ENCODE results near the gene ADRM1. TPM values are rescaled to one million over a fixed set of nuclear protein-coding genes. Genes with fewer than 3 reads are reported as not detected.

ADRM1 gene
- 113 TPM for polyA plus RNA-seq (2013, experiment 1 of 2)
- 91.3 TPM for polyA plus RNA-seq (2013, experiment 2 of 2)

DNA sequence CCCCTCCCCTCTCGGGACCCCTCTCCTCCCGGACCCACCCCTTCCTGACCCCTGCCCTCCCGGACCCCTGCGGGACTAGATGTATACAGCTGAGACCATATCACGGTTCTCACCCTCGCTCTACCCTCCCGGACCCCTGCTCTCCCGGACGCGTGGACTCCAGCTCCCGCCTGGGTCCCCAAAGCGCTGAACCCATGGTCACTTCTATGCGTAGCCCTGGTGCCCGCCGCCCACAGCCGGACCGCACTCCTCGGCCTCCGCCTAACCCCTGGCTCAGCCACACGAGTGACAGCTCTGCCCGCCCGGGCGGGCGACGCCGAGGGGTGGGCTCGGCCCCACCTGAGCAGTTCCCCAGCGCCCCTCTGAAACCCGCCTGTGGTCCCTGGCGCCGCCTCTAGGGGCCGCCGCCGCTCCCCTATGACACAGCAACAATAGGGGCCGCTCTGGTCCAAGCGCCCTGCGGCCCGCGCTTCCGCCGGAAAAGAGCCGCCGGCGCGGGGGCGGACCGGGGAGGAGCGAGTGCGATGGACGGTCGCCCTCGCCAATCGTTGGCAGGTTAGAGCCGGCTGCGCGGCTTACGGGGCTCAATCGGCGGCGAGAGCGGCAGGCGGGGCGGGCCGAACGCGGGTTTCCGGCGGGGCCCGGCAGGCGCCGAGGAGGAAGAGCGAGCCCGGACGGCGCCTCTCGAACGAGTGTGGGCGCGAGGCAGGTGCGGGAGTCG, at the start of gene ADRM1:
Gene ADRM1 (plus strand): TSS at position 657 of the 721 bp plus-strand sequence. CDS start 572 bp downstream, outside the sequence.
- H3K27ac ChIP-seq (ENCODE audit: low read depth, low read length, severe bottlenecking) = peak within 1 kb of the TSS; percentile 98
- H3K4me1 ChIP-seq (ENCODE audit: control insufficient read depth, insufficient read depth, low read length, poor library complexity, severe bottlenecking) = peaks cover 20% of the 10 kb centered on the region
- H3K36me3 ChIP-seq (ENCODE audit: control insufficient read depth, insufficient read depth, low read length) = peaks cover 42% of the 10 kb centered on the region
- H3K4me3 ChIP-seq (ENCODE audit: extremely low read depth, insufficient read depth, low read length, poor library complexity, severe bottlenecking) = peak within 1 kb of the TSS; percentile 77
- 0 to 1% methylated on average over 41 to 59 of the region's 81 CpGs for WGBS, 2 experiments (ENCODE audit: insufficient coverage in 2 of 2)
- H3K9me3 ChIP-seq (ENCODE audit: control insufficient read depth, low read length) = no peaks in the 10 kb centered on the region

DNA sequence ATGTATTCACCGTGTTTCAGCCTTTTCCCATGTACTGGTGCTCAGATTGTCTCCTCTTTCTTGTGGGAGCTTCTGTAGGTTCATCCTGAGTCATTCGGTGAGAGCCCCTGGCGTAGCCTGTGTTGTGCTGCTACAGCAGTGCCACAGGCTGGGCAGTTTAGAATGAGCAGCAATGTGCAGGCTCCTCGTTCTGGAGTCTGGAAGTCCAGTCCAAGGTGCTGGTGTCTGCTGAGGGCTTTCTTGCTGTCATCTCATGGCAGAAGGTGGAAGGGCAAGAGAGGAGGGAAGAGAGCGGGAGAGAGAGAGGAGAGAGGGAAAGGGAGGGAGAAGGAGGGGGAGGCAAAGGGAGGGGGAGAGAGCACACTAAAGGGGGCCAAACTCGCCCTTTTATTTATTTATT, 49.4 kb upstream of the ADRM1 start:
- peaks cover 22% of the 10 kb centered on the region for H3K36me3 ChIP-seq (ENCODE audit: control insufficient read depth, insufficient read depth, low read length)
- no peak overlapping the region for H3K4me3 ChIP-seq (ENCODE audit: extremely low read depth, insufficient read depth, low read length, poor library complexity, severe bottlenecking)
- H3K9me3 ChIP-seq (ENCODE audit: control insufficient read depth, low read length) = no peaks in the 10 kb centered on the region
- 77 to 81% methylated on average over 3 to 4 of the region's 6 CpGs for WGBS, 2 experiments (ENCODE audit: insufficient coverage in 2 of 2)
- peaks cover 6% of the 10 kb centered on the region for H3K4me1 ChIP-seq (ENCODE audit: control insufficient read depth, insufficient read depth, low read length, poor library complexity, severe bottlenecking)
- H3K27ac ChIP-seq (ENCODE audit: low read depth, low read length, severe bottlenecking) = no peak overlapping the region

DNA sequence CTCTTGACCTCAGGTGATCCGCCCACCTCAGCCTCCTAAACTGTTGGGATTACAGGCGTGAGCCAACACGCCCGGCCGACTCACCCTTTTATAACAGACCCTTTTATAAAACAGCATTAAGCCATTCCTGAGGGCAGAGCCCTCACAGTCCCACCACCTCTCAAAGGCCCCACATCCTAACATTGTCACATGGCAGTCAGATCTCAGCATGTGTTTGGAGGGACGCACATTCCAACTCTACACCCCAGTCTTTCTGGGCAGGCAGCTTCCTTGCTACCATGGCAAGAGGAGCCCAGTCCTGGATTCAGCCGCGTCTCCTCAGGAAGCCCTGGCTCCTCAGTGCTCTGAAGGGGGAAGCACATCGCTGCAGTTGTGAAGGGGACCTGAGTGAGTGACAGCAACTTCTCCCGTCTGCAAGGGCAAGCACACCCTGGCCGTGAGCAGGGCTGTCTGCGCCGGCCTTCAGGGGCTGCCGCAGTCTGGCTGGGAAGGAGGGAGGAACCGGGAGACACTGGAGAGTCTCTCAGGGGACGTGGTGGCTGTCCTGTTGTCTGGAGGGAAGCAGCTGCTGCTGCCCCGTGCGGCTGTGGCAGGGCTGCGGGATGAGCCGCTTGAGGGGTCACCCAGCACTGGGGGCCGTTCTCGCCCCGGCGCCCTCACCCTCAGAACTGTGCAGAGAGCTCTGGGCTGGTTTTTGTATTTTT, 48.6 kb upstream of the ADRM1 start:
- no peak overlapping the region for H3K4me3 ChIP-seq (ENCODE audit: extremely low read depth, insufficient read depth, low read length, poor library complexity, severe bottlenecking)
- peak overlapping the region; percentile 16 for H3K27ac ChIP-seq (ENCODE audit: low read depth, low read length, severe bottlenecking)
- H3K9me3 ChIP-seq (ENCODE audit: control insufficient read depth, low read length) = no peaks in the 10 kb centered on the region
- WGBS, 2 experiments (ENCODE audit: insufficient coverage in 2 of 2) = 86 to 91% methylated on average over 19 to 23 of the region's 24 CpGs
- H3K36me3 ChIP-seq (ENCODE audit: control insufficient read depth, insufficient read depth, low read length) = peaks cover 26% of the 10 kb centered on the region
- H3K4me1 ChIP-seq (ENCODE audit: control insufficient read depth, insufficient read depth, low read length, poor library complexity, severe bottlenecking) = peaks cover 13% of the 10 kb centered on the region

DNA sequence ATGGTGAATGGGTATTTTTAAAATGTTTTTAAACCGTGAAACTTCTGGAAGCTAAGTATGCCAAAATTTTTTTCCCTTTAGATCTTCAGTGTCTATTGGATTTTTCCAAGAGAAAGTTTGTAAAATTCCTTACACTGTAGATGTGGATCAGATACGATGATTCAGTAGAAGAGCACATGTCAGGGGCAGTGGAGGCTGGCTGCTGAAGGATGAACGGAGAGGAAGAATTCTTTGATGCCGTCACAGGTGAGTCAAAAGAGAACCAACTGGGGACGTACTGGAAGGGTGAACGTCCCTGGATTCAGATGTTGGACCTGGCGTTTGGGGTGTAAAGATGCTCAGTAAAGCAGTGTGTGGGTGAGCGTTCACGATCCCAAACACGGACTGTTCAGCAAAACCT, 46.8 kb upstream of the ADRM1 start:
- peaks cover 40% of the 10 kb centered on the region for H3K36me3 ChIP-seq (ENCODE audit: control insufficient read depth, insufficient read depth, low read length)
- 95 to 97% methylated on average over 9 to 10 of the region's 10 CpGs for WGBS, 2 experiments (ENCODE audit: insufficient coverage in 2 of 2)
- H3K4me3 ChIP-seq (ENCODE audit: extremely low read depth, insufficient read depth, low read length, poor library complexity, severe bottlenecking) = no peak overlapping the region
- H3K9me3 ChIP-seq (ENCODE audit: control insufficient read depth, low read length) = no peaks in the 10 kb centered on the region
- H3K27ac ChIP-seq (ENCODE audit: low read depth, low read length, severe bottlenecking) = no peak overlapping the region
- peaks cover 13% of the 10 kb centered on the region for H3K4me1 ChIP-seq (ENCODE audit: control insufficient read depth, insufficient read depth, low read length, poor library complexity, severe bottlenecking)

DNA sequence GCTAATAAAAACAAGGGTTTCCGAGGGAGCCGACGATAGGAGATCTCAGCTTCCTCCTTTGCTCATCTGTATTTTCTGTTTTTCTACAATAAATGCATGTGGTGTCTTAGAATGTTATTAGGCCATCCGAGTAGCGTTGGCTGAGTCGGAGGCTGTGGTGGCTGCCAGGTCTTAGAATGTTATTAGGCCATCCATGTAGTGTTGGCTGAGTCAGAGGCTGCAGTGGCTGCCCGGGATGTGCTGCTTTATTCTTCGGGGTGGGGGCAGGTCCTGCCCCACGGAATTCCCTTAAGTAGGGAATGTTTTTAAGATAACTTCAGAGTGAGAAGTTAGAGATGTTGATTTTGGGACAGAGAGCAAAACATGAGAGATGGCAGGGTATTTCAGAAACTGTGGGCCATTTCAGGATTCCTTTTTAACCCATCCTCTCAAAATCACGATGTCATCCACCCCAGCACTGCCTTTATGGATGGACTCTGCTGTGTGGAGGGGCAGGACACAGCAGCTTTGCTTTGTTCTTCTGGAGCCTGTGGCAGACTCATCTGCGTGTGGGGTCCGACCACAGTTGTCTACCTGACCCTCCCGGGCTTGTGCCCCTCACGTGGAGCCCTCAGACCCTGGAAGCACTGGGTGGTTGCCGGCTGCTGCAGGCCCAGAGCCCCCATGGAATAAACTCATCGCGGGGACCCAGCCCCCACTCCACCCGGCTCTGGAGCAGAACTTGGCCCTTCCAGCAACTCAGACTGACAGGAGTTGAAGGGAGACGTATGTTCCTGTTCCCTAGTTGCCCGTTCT, 44.1 kb upstream of the ADRM1 start:
- WGBS, 2 experiments (ENCODE audit: insufficient coverage in 2 of 2) = 91 to 94% methylated on average over 11 to 19 of the region's 20 CpGs
- H3K4me1 ChIP-seq (ENCODE audit: control insufficient read depth, insufficient read depth, low read length, poor library complexity, severe bottlenecking) = peaks cover 13% of the 10 kb centered on the region
- no peak overlapping the region for H3K4me3 ChIP-seq (ENCODE audit: extremely low read depth, insufficient read depth, low read length, poor library complexity, severe bottlenecking)
- peaks cover 60% of the 10 kb centered on the region for H3K36me3 ChIP-seq (ENCODE audit: control insufficient read depth, insufficient read depth, low read length)
- no peaks in the 10 kb centered on the region for H3K9me3 ChIP-seq (ENCODE audit: control insufficient read depth, low read length)
- peak overlapping the region; percentile 29 for H3K27ac ChIP-seq (ENCODE audit: low read depth, low read length, severe bottlenecking)

GRCh38 chr20:62259294-62259565, 43.6 kb upstream of the ADRM1 start:
- WGBS, 2 experiments (ENCODE audit: insufficient coverage in 2 of 2) = 97 to 99% methylated on average over 8 of the region's 8 CpGs

GRCh38 chr20:62262064-62262463, 40.7 kb upstream of the ADRM1 start:
- 93 to 97% methylated on average over 9 to 10 of the region's 10 CpGs for WGBS, 2 experiments (ENCODE audit: insufficient coverage in 2 of 2)
- peaks cover 7% of the 10 kb centered on the region for H3K9me3 ChIP-seq (ENCODE audit: control insufficient read depth, low read length)
- no peak overlapping the region for H3K27ac ChIP-seq (ENCODE audit: low read depth, low read length, severe bottlenecking)
- H3K36me3 ChIP-seq (ENCODE audit: control insufficient read depth, insufficient read depth, low read length) = peaks cover 75% of the 10 kb centered on the region
- no peak overlapping the region for H3K4me3 ChIP-seq (ENCODE audit: extremely low read depth, insufficient read depth, low read length, poor library complexity, severe bottlenecking)
- peaks cover 13% of the 10 kb centered on the region for H3K4me1 ChIP-seq (ENCODE audit: control insufficient read depth, insufficient read depth, low read length, poor library complexity, severe bottlenecking)

More at GRCh38 chr20:62259294-62259565, 43.6 kb upstream of the ADRM1 start:
- H3K36me3 ChIP-seq (ENCODE audit: control insufficient read depth, insufficient read depth, low read length) = peaks cover 65% of the 10 kb centered on the region
- H3K27ac ChIP-seq (ENCODE audit: low read depth, low read length, severe bottlenecking) = no peak overlapping the region
- H3K9me3 ChIP-seq (ENCODE audit: control insufficient read depth, low read length) = no peaks in the 10 kb centered on the region
- H3K4me3 ChIP-seq (ENCODE audit: extremely low read depth, insufficient read depth, low read length, poor library complexity, severe bottlenecking) = no peak overlapping the region
- peaks cover 13% of the 10 kb centered on the region for H3K4me1 ChIP-seq (ENCODE audit: control insufficient read depth, insufficient read depth, low read length, poor library complexity, severe bottlenecking)

DNA sequence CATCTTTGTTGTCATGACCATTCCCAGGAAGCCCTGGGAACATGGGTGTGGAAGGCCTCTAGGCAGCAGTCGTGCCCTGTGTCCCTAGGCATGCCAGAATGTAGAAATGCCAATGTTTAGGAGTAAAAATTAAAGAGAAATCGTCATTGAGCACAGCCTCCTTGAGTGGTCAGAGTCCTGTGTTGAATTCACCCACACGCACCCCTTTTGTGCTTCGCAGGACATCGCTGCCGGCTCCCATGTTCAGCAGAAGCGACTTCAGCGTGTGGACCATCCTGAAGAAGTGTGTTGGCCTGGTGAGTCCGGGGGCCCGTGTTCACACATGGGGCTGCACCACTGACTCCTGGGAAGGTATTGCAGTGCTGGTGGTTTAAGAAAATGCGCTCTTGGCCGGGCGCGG, 39.4 kb upstream of the ADRM1 start:
- H3K27ac ChIP-seq (ENCODE audit: low read depth, low read length, severe bottlenecking) = no peak overlapping the region
- WGBS, 2 experiments (ENCODE audit: insufficient coverage in 2 of 2) = 94 to 97% methylated on average over 8 to 14 of the region's 14 CpGs
- no peak overlapping the region for H3K4me3 ChIP-seq (ENCODE audit: extremely low read depth, insufficient read depth, low read length, poor library complexity, severe bottlenecking)
- peaks cover 76% of the 10 kb centered on the region for H3K36me3 ChIP-seq (ENCODE audit: control insufficient read depth, insufficient read depth, low read length)
- H3K4me1 ChIP-seq (ENCODE audit: control insufficient read depth, insufficient read depth, low read length, poor library complexity, severe bottlenecking) = peaks cover 6% of the 10 kb centered on the region
- H3K9me3 ChIP-seq (ENCODE audit: control insufficient read depth, low read length) = peaks cover 7% of the 10 kb centered on the region

GRCh38 chr20:62265365-62265764, 37.4 kb upstream of the ADRM1 start:
- WGBS, 2 experiments (ENCODE audit: insufficient coverage in 2 of 2) = no CpG with 5 or more reads among the region's 1 CpG
- H3K4me1 ChIP-seq (ENCODE audit: control insufficient read depth, insufficient read depth, low read length, poor library complexity, severe bottlenecking) = no peaks in the 10 kb centered on the region
- H3K27ac ChIP-seq (ENCODE audit: low read depth, low read length, severe bottlenecking) = no peak overlapping the region
- H3K36me3 ChIP-seq (ENCODE audit: control insufficient read depth, insufficient read depth, low read length) = peaks cover 64% of the 10 kb centered on the region
- H3K4me3 ChIP-seq (ENCODE audit: extremely low read depth, insufficient read depth, low read length, poor library complexity, severe bottlenecking) = no peak overlapping the region
- H3K9me3 ChIP-seq (ENCODE audit: control insufficient read depth, low read length) = peaks cover 7% of the 10 kb centered on the region

- peaks cover 64% of the 10 kb centered on the region for H3K36me3 ChIP-seq (ENCODE audit: control insufficient read depth, insufficient read depth, low read length)
These were observed 36.5 kb upstream of the ADRM1 start for GRCh38 chr20:62266340-62266739.

More at GRCh38 chr20:62266340-62266739, 36.5 kb upstream of the ADRM1 start:
- peaks cover 7% of the 10 kb centered on the region for H3K9me3 ChIP-seq (ENCODE audit: control insufficient read depth, low read length)
- no peaks in the 10 kb centered on the region for H3K4me1 ChIP-seq (ENCODE audit: control insufficient read depth, insufficient read depth, low read length, poor library complexity, severe bottlenecking)
- H3K4me3 ChIP-seq (ENCODE audit: extremely low read depth, insufficient read depth, low read length, poor library complexity, severe bottlenecking) = no peak overlapping the region
- 89 to 95% methylated on average over 8 of the region's 10 CpGs for WGBS, 2 experiments (ENCODE audit: insufficient coverage in 2 of 2)
- H3K27ac ChIP-seq (ENCODE audit: low read depth, low read length, severe bottlenecking) = no peak overlapping the region

Measured in mesodermal cell (in vitro differentiated cells).